Endothelial cell of umbilical vein (primary cell): ENCODE results near the gene SEPTIN5. TPM values are rescaled to one million over a fixed set of nuclear protein-coding genes. Genes with fewer than 3 reads are reported as not detected.

ENCODE experiments used
- BruUV-seq: library from RNA; stranded (reverse); fragments of 400-500 nt; replicated peaks from 2 replicates; lab custom pipeline; 2021; lab: Mats Ljungman, UMichigan
- CTCF ChIA-PET: fragments of 300-600, 350-600 bp; sonication (Branson Sonifier 250); formaldehyde crosslinking; loops from one replicate; lab custom pipeline; 2021; ENCODE audit warnings: antibody characterized with exemption, inconsistent platforms; lab: Charles Lee
- POLR2A ChIA-PET: fragments of 300-600, 350-600 bp; sonication (Branson Sonifier 250); formaldehyde crosslinking; loops from one replicate; lab custom pipeline; 2021; ENCODE audit warnings: antibody characterized with exemption, inconsistent platforms; lab: Charles Lee
- DNase-seq: peaks from one replicate; pipeline ENCODE4 v3.0.0-alpha.2; 2011; ENCODE audit warnings: low read depth, low spot score
- FAIRE-seq: peaks from 2 replicates; lab custom pipeline; 2011; peaks lifted over from hg19 to GRCh38; lab: Jason Lieb, UNC
- H2AFZ ChIP-seq: 2 replicates; pipeline ENCODE4 v1.6.0; 2012; ENCODE audit warnings: low read depth, low read length, control low read depth, inconsistent platforms
- H3K27ac ChIP-seq: 2 replicates; pipeline ENCODE4 v1.5.1; 2011; ENCODE audit warnings: low read depth, mild to moderate bottlenecking, control low read depth, low read length, moderate library complexity; ENCODE audit not compliant: insufficient read depth
- H3K27me3 ChIP-seq, 2 experiments: 2 replicates each; pipeline versions ENCODE4 v1.6.0 to v1.6.1; 2011; ENCODE audit warnings: low read length in 2 of 2, mixed read lengths in 1 of 2; ENCODE audit not compliant: control insufficient read depth in 2 of 2, insufficient read depth in 2 of 2
- H3K36me3 ChIP-seq, 2 experiments: 2 replicates in 1 of 2; 3 replicates in 1 of 2; pipeline ENCODE4 v1.5.1; 2011; ENCODE audit warnings: low read length in 2 of 2, mild to moderate bottlenecking in 1 of 2, moderate library complexity in 1 of 2; ENCODE audit not compliant: control insufficient read depth in 2 of 2, insufficient read depth in 2 of 2; ENCODE audit errors: extremely low read depth in 1 of 2
- H3K4me1 ChIP-seq: 3 replicates; pipeline ENCODE4 v1.5.1; 2011; ENCODE audit warnings: mild to moderate bottlenecking, low read length; ENCODE audit not compliant: control insufficient read depth, insufficient read depth; ENCODE audit errors: extremely low read depth
- H3K4me2 ChIP-seq: 2 replicates; pipeline ENCODE4 v1.6.1; 2011; ENCODE audit warnings: low read length, control low read depth, mixed read lengths; ENCODE audit not compliant: insufficient read depth
- H3K4me3 ChIP-seq, 3 experiments: fragments of 200-600 bp in 1 of 3; sonication (generic), shearing (Covaris generic) in 1 of 3; replicated peaks in 1 of 3; 2 replicates each; pipeline ENCODE4 v1.5.1; 2011 to 2016; ENCODE audit warnings: control low read depth in 3 of 3, low read length in 3 of 3, mild to moderate bottlenecking in 2 of 3, inconsistent platforms in 1 of 3, low read depth in 1 of 3, moderate library complexity in 1 of 3; ENCODE audit not compliant: insufficient read depth in 1 of 3
- H3K79me2 ChIP-seq: 2 replicates; pipeline ENCODE4 v1.6.0; 2012; ENCODE audit warnings: low read length, inconsistent platforms; ENCODE audit not compliant: control insufficient read depth, insufficient read depth
- H3K9ac ChIP-seq: replicated peaks from 2 replicates; pipeline ENCODE3; 2011; ENCODE audit warnings: low read length, control low read depth; ENCODE audit not compliant: insufficient read depth; ENCODE audit errors: extremely low read depth
- H3K9me1 ChIP-seq: replicated peaks from 3 replicates; pipeline ENCODE4 v1.6.0; 2011; ENCODE audit warnings: mild to moderate bottlenecking, low read length; ENCODE audit not compliant: control insufficient read depth, insufficient read depth; ENCODE audit errors: extremely low read depth
- H3K9me3 ChIP-seq: replicated peaks from 2 replicates; pipeline ENCODE4 v1.5.1; 2012; ENCODE audit warnings: low read length, inconsistent platforms; ENCODE audit not compliant: control insufficient read depth, insufficient read depth
- H4K20me1 ChIP-seq: replicated peaks from 2 replicates; pipeline ENCODE3; 2011; ENCODE audit warnings: mild to moderate bottlenecking, low read length; ENCODE audit not compliant: control insufficient read depth, insufficient read depth; ENCODE audit errors: extremely low read depth
- CTCF ChIP-seq, 2 donors: IDR thresholded peaks; 1 replicate in 1 of 2; 2 replicates in 1 of 2; pipeline ENCODE4 v1.5.1; 2011; ENCODE audit warnings: low read length in 2 of 2, mild to moderate bottlenecking in 2 of 2, moderate library complexity in 2 of 2, control low read depth in 1 of 2, inconsistent platforms in 1 of 2, low read depth in 1 of 2; ENCODE audit not compliant: insufficient read depth in 1 of 2; ENCODE audit errors: extremely low read depth in 1 of 2
- EZH2 ChIP-seq: IDR thresholded peaks from 2 replicates; pipeline ENCODE4 v1.6.1; 2012; ENCODE audit warnings: borderline replicate concordance, low read depth, mild to moderate bottlenecking, moderate library complexity, low read length, inconsistent platforms; ENCODE audit not compliant: severe bottlenecking
- FOS ChIP-seq: IDR thresholded peaks from 2 replicates; pipeline ENCODE4 v1.6.1; 2011; ENCODE audit warnings: mild to moderate bottlenecking, low read length, moderate library complexity, borderline replicate concordance; ENCODE audit not compliant: insufficient read depth
- GATA2 ChIP-seq: IDR thresholded peaks from 2 replicates; pipeline ENCODE4 v1.7.0; 2011; ENCODE audit warnings: low read depth, mild to moderate bottlenecking, moderate library complexity, mixed read lengths, low read length; ENCODE audit not compliant: insufficient read length, insufficient read depth
- JUN ChIP-seq: IDR thresholded peaks from 2 replicates; pipeline ENCODE4 v1.6.1; 2011; ENCODE audit warnings: borderline replicate concordance, low read depth; ENCODE audit not compliant: insufficient read length, insufficient read depth
- MAX ChIP-seq: IDR thresholded peaks from 2 replicates; pipeline ENCODE4 v1.6.1; 2011; ENCODE audit not compliant: insufficient read depth, insufficient read length
- MYC ChIP-seq: IDR thresholded peaks from one replicate; pipeline ENCODE4 v1.6.1; 2011; ENCODE audit warnings: mild to moderate bottlenecking, low read depth, low read length
- POLR2A ChIP-seq: IDR thresholded peaks from 2 replicates; pipeline ENCODE4 v1.6.1; 2012; ENCODE audit warnings: low read depth, mild to moderate bottlenecking, control low read depth, low read length
- POLR2AphosphoS5 ChIP-seq: IDR thresholded peaks from 2 replicates; pipeline ENCODE4 v1.6.1; 2012; ENCODE audit warnings: low read depth, mild to moderate bottlenecking, control low read depth, low read length, moderate library complexity; ENCODE audit not compliant: insufficient read depth
- dilution Hi-C: fragments of 300-500 bp; cut with MboI; formaldehyde crosslinking; loops from one replicate; pipeline ENCODE4 v1.15.0; 2019; ENCODE audit warnings: low sequenced_read_pairs; ENCODE audit not compliant: extremely low pct_ligation_motif_present
- intact Hi-C: fragments of 100-400 bp; cut with micrococcal nuclease; formaldehyde crosslinking; loops from one replicate; pipeline ENCODE4 v1.10.0; 2022
- polyA plus RNA-seq, 4 experiments: library from polyadenylated mRNA; depleted of rRNA in 3 of 4; stranded (reverse) in 3 of 4; unstranded in 1 of 4; fragments of >200 nt; gene quantifications; 2 replicates each; pipeline versions ENCODE4 v1.2.1 to v1.2.3, GENCODE V29; 2011 to 2012; ENCODE audit warnings: missing spikeins in 1 of 4
- total RNA-seq: library from RNA; stranded (reverse); gene quantifications from 2 replicates; pipeline ENCODE4 v1.2.3, GENCODE V29; 2021

The SEPTIN5 gene
- total and polyA plus RNA-seq, 2 donors (not counting 3 experiments of a cell fraction or from before 2014, with no cell fraction given): 31.1 to 35.8 TPM

- Histone ChIP-seq H4K20me1 (no peaks in the 10 kb centered on the region), H3K4me3 (peak overlapping the region in 1 of 3 experiments; percentile 13), H3K79me2 (peaks cover 19% of the 10 kb centered on the region), H3K36me3 (no peaks in the 10 kb centered on the region), H2AFZ (no peak overlapping the region), H3K9ac (no peak overlapping the region), H3K9me1 (no peaks in the 10 kb centered on the region), H3K27me3 (peaks cover 34 to 62% of the 10 kb centered on the region in 2 experiments), H3K27ac (no peak overlapping the region), H3K4me1 (peaks cover 12% of the 10 kb centered on the region), H3K9me3 (no peaks in the 10 kb centered on the region), H3K4me2 (no peak overlapping the region)
- dilution Hi-C loops (no loop called here), intact Hi-C loops (loop anchor here (5.0 kb wide), 1 partner anchor 94 kb away; the partner anchor contains the start of genes GNB1L and RTL10)
- ChIA-PET CTCF (interaction anchor here (1.4 to 5.6 kb wide), 3 partner anchors 14 to 154 kb away, joined by 4 to 73 read pairs (median 8); no protein-coding TSS in a partner anchor), POLR2A (no interaction called here)
- no TSS peak for BruUV-seq
- FAIRE-seq (no peak), DNase-seq (no peak)
- no peak for TF ChIP-seq POLR2AphosphoS5
- TF ChIP-seq GATA2: no peak
- TF ChIP-seq MYC: no peak
- no peak for TF ChIP-seq FOS
- TF ChIP-seq JUN: no peak
- TF ChIP-seq CTCF (IDR thresholded peaks at IDR 0.05; ENCODE audit: extremely low read depth in 1 of 2, insufficient read depth in 1 of 2, low read depth in 1 of 2, low read length in 2 of 2): no peak
- no peak for TF ChIP-seq EZH2
- no peak for TF ChIP-seq POLR2A
- TF ChIP-seq MAX: no peak
These were observed 43.9 kb downstream of the SEPTIN5 start for GRCh38 chr22:19757985-19758895.
